Measurements from ENCODE around the gene TBC1D3L.
"Not testable (repeated sequence)": the region's sequence is repeated elsewhere in the genome, so short reads cannot be mapped to it uniquely, and the experiment has no call there.

Gene TBC1D3L

DNA sequence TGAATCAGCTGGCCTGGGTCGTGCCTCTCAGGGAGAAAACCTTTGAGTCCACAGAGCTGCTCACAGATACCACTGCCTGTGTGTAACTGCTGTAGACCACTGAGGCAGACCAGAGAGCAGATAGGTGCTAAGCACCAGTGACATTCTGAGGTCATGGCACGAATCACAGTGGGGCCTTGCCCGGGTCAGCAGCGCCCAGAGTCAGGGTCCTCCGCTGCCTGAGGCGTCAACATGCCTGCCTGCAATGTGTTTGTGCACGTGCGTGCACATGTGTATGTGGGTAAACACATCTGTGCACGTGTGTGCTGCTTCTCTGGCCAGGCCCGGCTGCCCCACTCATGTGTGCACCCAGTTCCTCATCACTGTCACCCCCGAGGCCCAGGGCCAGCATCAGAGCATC, at the start of gene TBC1D3L:
TBC1D3L (minus strand) TSS at position 101 of the 400 bp plus-strand sequence. CDS start 1,540 bp downstream, outside the sequence.
- not testable (repeated sequence) for DNase-seq

DNA sequence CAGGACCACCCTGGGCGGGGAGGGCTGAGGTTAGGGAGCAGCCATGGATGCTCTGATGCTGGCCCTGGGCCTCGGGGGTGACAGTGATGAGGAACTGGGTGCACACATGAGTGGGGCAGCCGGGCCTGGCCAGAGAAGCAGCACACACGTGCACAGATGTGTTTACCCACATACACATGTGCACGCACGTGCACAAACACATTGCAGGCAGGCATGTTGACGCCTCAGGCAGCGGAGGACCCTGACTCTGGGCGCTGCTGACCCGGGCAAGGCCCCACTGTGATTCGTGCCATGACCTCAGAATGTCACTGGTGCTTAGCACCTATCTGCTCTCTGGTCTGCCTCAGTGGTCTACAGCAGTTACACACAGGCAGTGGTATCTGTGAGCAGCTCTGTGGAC, 14.8 kb upstream of the TBC1D3L start, which contains the start of gene TBC1D3D:
TBC1D3D (plus strand) TSS at position 301 of the 400 bp plus-strand sequence. CDS start 1,585 bp downstream, outside the sequence.
- DNase-seq: not testable (repeated sequence)

Data from anterior cingulate cortex (tissue), 58 donors.